MM.1S (cell line): ENCODE data around the gene MCTP2.

Source experiments
- CTCF ChIP-seq: fragments of 300-600 bp; sonication (generic); IDR thresholded peaks from 2 replicates; pipeline ENCODE4 v1.5.1; 2016; ENCODE audit warnings: antibody characterized with exemption, low read length, mixed read lengths
- EZH2 ChIP-seq: fragments of 300-600 bp; sonication (generic); optimal IDR thresholded peaks from 2 replicates; pipeline ENCODE3; 2017; ENCODE audit warnings: low read depth, mild to moderate bottlenecking, antibody characterized with exemption, low read length, mixed read lengths

- TF ChIP-seq CTCF (no peak), EZH2 (no peak)
Observed at GRCh38 chr15:94445566-94446160, 214.3 kb downstream of the MCTP2 start.
